Muscle of back (tissue), 11 donors: ENCODE measurements around the gene FAM241B. TPM values are rescaled to one million over a fixed set of nuclear protein-coding genes. Genes with fewer than 3 reads are reported as not detected.
A peak's percentile ranks its signal among the peaks of the same experiment; 100 is the strongest.

Source experiments
- DNase-seq, 3 donors: peaks; one replicate each; pipeline versions ENCODE4 v3.0.0 to v3.0.0-alpha.2; 2013
- polyA plus RNA-seq, 10 donors: library from polyadenylated mRNA; unstranded; fragments of 120-200 nt; gene quantifications; one replicate each; pipeline ENCODE4 v1.2.1, GENCODE V29; 2013; ENCODE audit not compliant: insufficient read length in 10 of 10

Gene FAM241B
- polyA plus RNA-seq, 10 donors, result 0.15 to 0.76 (median 0.43) TPM; not detected in 2

- DNase-seq, result no peak
Observed at GRCh38 chr10:69665474-69666320, 35.6 kb downstream of the FAM241B start.

- DNase-seq, result no peak
Observed at GRCh38 chr10:69666756-69667155, 36.7 kb downstream of the FAM241B start.

- DNase-seq, result no peak
Observed at GRCh38 chr10:69668721-69669120, 38.7 kb downstream of the FAM241B start.

GRCh38 chr10:69669409-69669808 lies 39.4 kb downstream of the FAM241B start:
- no peak for DNase-seq

DNA sequence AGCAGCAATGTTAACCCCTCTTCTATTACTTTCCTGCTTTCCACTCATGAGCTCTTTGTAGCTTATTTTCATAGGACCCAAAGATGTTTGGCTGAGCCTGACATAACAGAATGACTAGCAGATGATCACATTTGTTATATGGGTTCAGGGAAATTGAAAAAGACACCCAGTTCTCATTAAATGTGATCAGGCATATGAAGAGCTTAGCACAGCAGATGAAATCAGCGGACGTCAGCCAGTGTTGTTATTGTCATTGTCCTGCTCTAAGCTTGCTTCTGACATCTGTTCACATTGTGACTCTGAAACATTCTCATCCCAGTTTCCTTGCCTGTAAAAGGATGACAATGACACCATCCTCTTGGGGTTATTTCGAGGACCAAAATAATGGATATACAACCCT lies 43.5 kb downstream of the FAM241B start:
- DNase-seq, result no peak

- DNase-seq, result no peak
Observed at GRCh38 chr10:69674786-69675185, 44.7 kb downstream of the FAM241B start.

GRCh38 chr10:69676301-69676700 lies 46.3 kb downstream of the FAM241B start:
- DNase-seq, result no peak

DNA sequence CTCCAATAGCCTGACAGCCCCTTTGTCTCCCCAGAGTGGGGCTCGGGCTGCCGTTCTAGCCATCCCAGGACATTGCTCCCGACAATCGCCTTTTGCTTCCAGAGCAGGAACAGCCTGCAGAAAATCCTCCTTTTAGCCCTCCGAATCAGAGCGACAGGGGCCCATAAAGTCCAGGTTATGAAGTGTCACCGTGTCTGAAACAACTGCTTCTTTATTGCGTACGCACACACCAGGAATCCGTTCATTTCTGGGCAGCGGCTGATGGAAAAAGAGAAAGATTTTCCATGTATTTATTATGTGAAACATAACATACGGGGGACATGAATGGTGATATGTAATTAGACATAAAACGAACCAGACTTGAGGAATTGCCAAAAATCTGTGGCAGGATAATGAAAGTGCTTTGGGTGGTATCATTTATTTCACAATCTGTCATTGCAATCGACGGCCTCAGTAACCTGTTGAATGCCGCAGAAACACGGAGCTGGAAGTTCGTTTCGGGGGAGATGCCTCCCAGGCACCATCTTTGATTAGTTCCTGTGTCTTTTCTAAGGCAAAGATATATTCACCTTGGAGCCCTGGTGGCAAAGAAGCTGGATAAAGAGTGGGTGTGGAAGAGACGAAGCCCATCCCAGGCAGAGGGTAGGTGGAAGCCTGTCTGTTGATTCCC lies 48.1 kb downstream of the FAM241B start:
- peak in 2 of 3 donors; percentile 26 to 55 for DNase-seq

- no peak for DNase-seq
Observed at GRCh38 chr10:69679736-69680135, 49.7 kb downstream of the FAM241B start.

- DNase-seq, result no peak
Observed at GRCh38 chr10:69680610-69681009, 50.6 kb downstream of the FAM241B start.

DNA sequence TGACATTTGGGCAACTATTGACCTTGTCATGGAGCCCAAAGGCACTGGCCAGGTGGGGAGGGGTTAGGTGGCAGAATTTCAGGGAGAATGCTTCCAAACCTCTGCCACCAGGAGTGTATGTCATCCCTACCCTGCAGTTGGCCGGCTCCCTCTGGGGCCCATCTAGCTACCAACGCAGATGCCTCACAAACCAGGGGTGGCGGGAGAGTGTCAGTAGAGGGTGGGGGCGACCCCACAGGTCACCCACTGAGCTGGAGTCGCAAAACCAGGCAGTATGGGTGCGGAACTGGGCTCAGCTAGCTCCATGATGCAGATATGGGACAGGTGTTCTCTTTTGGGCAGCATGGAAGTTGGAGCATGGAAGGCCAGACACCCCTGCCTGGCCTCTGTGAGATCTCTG lies 51.4 kb downstream of the FAM241B start:
- DNase-seq, result no peak

DNA sequence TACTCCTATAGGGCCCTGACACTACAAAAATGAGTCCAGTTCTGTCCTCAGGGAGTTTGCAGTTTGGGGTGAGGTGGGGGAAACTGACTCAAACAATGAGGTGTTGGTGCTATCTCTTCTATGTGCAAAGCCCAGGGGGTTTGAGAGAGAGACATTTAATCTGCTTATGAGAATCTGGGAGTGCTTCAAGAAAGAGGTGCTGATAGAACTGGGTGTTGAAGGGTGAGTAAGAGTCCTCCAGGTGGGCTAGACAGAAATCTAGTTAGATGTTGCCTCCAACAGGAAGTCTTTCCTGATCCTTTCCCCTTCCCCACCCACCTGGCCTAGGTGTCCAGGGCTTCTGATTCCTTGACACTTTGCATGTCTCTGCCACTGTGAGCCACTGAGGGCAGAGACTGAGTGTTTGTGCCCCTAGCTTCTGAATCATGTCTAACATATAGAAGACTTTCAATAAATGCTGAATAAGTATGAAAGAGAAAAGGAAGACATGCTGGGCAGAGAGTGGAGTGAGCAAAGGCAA lies 53.0 kb downstream of the FAM241B start:
- DNase-seq, result no peak

Other genes starting within 250 kb of the FAM241B start
- gene TACR2, start 213.3 kb upstream of the FAM241B start, polyA plus RNA-seq, result under 1 TPM; 0.20 to 0.84 (median 0.40) TPM
- gene TSPAN15, start 178.8 kb upstream of the FAM241B start, polyA plus RNA-seq, result 10 to 100 TPM; 49.7 to 80.0 (median 66.2) TPM
- not detected for gene NEUROG3, start 56.8 kb upstream of the FAM241B start, polyA plus RNA-seq
- gene COL13A1, start 171.7 kb downstream of the FAM241B start, polyA plus RNA-seq, result 10 to 100 TPM in 7 of 10 donors, 1 to 10 TPM in 3; 5.0 to 18.0 (median 11.9) TPM